ENCODE results near the gene TBX4.

TBX4 gene

GRCh38 chr17:61510991-61511390 is 58.8 kb downstream of the TBX4 start:
- no peak overlapping the region for H3K4me3 ChIP-seq (replicated peaks; ENCODE audit: low read depth, low read length)
- H3K27me3 ChIP-seq (replicated peaks; ENCODE audit: control insufficient read depth, insufficient read depth, low read length): no peaks in the 10 kb centered on the region; the same call in 1 of the 2 replicates
- no peaks in the 10 kb centered on the region for H3K36me3 ChIP-seq (ENCODE audit: control insufficient read depth, insufficient read depth, low read length)
- DNase-seq (ENCODE audit: extremely low read depth, insufficient read length): no peak
- TF ChIP-seq CTCF (IDR thresholded peaks at IDR 0.05; ENCODE audit: insufficient read depth, low read length, poor library complexity, severe bottlenecking): no peak

GRCh38 chr17:61511480-61512182 is 59.4 kb downstream of the TBX4 start:
- DNase-seq (ENCODE audit: extremely low read depth, insufficient read length): no peak
- TF ChIP-seq CTCF (IDR thresholded peaks at IDR 0.05; ENCODE audit: insufficient read depth, low read length, poor library complexity, severe bottlenecking): no peak
- no peaks in the 10 kb centered on the region; the same call in 1 of the 2 replicates for H3K27me3 ChIP-seq (replicated peaks; ENCODE audit: control insufficient read depth, insufficient read depth, low read length)
- no peak overlapping the region for H3K4me3 ChIP-seq (replicated peaks; ENCODE audit: low read depth, low read length)
- H3K36me3 ChIP-seq (ENCODE audit: control insufficient read depth, insufficient read depth, low read length): no peaks in the 10 kb centered on the region

- no peaks in the 10 kb centered on the region; the same call in 1 of the 2 replicates for H3K27me3 ChIP-seq (replicated peaks; ENCODE audit: control insufficient read depth, insufficient read depth, low read length)
- no peak overlapping the region for H3K4me3 ChIP-seq (replicated peaks; ENCODE audit: low read depth, low read length)
- no peak for TF ChIP-seq CTCF (IDR thresholded peaks at IDR 0.05; ENCODE audit: insufficient read depth, low read length, poor library complexity, severe bottlenecking)
- no peaks in the 10 kb centered on the region for H3K36me3 ChIP-seq (ENCODE audit: control insufficient read depth, insufficient read depth, low read length)
- DNase-seq (ENCODE audit: extremely low read depth, insufficient read length): no peak
Observed at GRCh38 chr17:61514491-61514890, 62.3 kb downstream of the TBX4 start.

- H3K36me3 ChIP-seq (ENCODE audit: control insufficient read depth, insufficient read depth, low read length): no peaks in the 10 kb centered on the region
- TF ChIP-seq CTCF (IDR thresholded peaks at IDR 0.05; ENCODE audit: insufficient read depth, low read length, poor library complexity, severe bottlenecking): no peak
- DNase-seq (ENCODE audit: extremely low read depth, insufficient read length): no peak
- H3K4me3 ChIP-seq (replicated peaks; ENCODE audit: low read depth, low read length): no peak overlapping the region
- H3K27me3 ChIP-seq (replicated peaks; ENCODE audit: control insufficient read depth, insufficient read depth, low read length): no peaks in the 10 kb centered on the region
Observed at GRCh38 chr17:61517265-61517664, 65.0 kb downstream of the TBX4 start.

GRCh38 chr17:61517843-61518606 is 65.8 kb downstream of the TBX4 start:
- TF ChIP-seq CTCF (IDR thresholded peaks at IDR 0.05; ENCODE audit: insufficient read depth, low read length, poor library complexity, severe bottlenecking): no peak
- no peaks in the 10 kb centered on the region for H3K36me3 ChIP-seq (ENCODE audit: control insufficient read depth, insufficient read depth, low read length)
- DNase-seq (ENCODE audit: extremely low read depth, insufficient read length): no peak
- H3K27me3 ChIP-seq (replicated peaks; ENCODE audit: control insufficient read depth, insufficient read depth, low read length): no peaks in the 10 kb centered on the region
- no peak overlapping the region for H3K4me3 ChIP-seq (replicated peaks; ENCODE audit: low read depth, low read length)

Data from GM06990 (cell line).